ENCODE data around the gene SDK1.
"Not testable (repeated sequence)": the region's sequence is repeated elsewhere in the genome, so short reads cannot be mapped to it uniquely, and the experiment has no call there.

The SDK1 gene

GRCh38 chr7:3941706-3942105, 640.7 kb downstream of the SDK1 start:
- not testable (repeated sequence) for DNase-seq

- no peak for DNase-seq
Observed at GRCh38 chr7:3942276-3942675, 641.2 kb downstream of the SDK1 start.

DNA sequence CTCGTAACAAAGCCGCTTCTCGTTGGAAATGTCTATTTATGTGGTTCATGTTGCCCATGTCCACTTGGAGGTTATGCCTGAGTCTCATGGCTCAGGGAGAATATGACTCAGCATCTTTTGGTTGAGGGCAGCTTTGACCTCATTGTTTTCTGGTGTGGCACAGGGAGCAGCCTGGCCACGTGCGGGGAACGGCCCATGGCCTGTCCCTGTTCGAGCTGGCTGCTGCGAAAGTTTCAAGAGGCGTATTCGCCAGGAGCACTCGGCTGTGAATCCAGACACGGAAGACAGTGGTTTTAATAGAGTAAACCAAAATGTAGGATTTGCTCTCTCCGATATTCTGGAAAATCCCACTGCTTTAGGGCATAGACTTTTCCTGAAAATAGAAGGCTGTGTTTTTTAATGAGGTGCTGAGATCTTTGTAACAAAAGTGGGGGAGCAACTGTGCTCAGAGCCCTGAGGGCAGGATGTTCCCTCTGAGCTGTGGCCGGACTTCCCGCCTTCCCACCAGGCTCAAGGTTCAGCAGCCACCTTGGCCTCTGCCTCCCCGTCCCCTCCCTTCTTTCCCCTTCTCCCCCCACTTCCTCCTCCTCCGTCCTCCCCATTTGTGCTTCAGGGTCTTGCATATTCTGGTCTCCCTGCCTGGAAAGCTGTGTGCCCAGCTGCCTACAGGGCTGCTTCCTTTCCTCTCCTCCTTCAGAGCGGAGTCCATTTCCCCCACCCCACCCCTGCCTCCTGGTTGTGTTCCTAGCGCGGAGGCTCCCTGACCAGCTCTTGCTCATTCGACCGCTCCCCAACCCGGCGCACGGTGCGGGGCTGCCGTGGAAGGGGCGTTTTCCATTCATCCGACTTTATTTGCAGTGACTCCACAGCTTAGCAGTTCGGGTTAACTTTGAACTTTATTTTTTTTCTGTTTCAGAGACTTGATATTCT, 642.0 kb downstream of the SDK1 start:
- no peak for DNase-seq

DNA sequence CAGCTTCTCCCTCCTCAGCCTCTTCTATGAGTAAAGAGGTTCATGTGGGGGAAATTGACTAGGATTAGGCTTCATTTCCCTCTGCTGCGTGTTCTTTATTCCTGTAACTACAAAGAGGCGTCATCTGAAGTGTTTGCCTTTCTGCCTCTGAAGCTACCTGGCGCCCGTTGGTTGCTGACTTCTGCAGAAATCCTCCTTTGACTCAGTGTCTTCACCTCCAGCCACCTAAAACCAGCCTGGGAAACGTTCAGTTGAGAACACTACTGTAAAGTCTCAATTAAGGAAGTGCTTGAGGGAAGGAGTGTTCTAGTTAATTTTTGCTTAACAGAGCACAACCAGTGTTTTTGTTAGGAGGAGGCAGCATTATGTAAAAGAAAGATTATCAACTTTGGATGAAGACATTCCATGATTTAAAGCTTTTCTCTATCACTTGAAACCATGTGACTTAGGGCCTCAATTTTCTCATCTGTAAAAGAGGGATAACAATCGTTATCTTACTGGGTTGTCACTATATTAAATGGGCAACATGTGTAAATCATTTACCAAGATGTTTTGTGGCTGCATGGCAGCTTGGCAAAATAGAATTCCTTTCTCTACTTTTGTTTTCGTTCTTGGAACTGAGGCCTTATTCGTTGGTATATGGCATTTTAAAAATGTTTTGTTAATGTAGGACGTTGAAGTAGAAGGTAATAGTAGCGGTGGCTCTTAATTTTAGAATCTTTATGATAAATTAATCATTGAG, 642.9 kb downstream of the SDK1 start:
- DNase-seq, result no peak

- no peak for DNase-seq
Observed at GRCh38 chr7:3949242-3949640, 648.2 kb downstream of the SDK1 start.

GRCh38 chr7:3950249-3950648, 649.2 kb downstream of the SDK1 start:
- no peak for DNase-seq

GRCh38 chr7:3951316-3952055, 650.4 kb downstream of the SDK1 start:
- DNase-seq, result no peak

DNA sequence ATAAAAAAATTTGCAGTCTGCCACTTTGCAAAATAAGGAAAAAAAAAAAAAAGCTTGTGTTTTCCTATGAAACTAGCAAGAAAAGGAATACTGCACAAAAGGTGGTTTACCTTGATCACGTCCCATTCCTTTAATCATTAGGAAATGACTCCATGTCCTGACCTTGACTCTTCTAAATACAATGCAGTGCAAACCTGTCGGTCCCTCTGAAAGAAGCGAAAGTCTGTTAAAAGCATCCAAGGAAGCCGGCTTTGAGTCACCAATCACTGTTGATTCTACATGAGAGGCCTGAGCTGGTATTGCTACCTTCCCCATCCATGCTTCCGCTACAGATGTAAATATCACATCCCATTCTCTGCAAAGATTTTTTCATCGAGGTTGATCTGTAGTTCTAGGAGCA, 652.1 kb downstream of the SDK1 start:
- no peak for DNase-seq

DNA sequence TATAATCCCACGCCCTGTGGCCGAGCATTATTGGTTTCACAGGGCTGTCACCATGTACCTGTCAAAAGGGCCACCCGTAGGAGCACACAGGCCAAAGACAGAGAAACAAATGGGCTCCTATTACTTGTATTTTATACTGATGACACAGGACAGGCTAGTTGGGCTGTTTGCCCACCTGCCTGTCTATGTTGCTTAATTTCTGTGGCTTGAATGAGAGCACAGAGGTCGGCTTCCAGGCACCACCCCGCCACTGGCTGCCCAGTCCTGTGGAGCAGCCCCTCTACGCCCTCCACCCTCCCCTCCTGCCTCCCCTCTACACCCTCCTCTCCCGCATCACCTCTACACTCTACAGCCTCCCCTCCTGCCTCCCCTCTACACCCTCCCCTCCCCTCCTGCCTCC, 652.9 kb downstream of the SDK1 start:
- no peak for DNase-seq

- DNase-seq, result no peak
Observed at GRCh38 chr7:3955026-3955425, 654.0 kb downstream of the SDK1 start.

- DNase-seq, result no peak
Observed at GRCh38 chr7:3955751-3956696, 655.0 kb downstream of the SDK1 start.

DNA sequence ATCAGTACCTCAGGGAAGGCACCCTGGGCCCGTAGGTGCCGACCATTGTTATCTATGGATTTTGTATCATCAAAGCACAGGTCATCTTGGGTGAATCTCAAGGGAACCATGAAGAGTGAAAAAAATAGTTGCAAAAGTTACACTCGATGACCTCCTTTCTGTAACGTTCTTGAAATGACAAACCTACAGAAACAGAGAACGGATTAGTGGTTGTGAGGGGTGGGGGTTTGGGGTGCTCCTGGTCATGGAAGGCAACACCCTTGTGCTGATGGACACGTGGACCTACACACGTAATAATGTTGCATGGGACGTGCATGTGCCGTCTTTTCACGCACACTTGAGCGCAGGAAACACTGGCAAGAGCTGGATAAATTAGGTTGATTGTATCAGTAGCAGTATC, 655.9 kb downstream of the SDK1 start:
- no peak for DNase-seq

GRCh38 chr7:3957472-3958108, 656.5 kb downstream of the SDK1 start:
- DNase-seq, result no peak

- no peak for DNase-seq
Observed at GRCh38 chr7:3958109-3958483, 657.0 kb downstream of the SDK1 start.

DNA sequence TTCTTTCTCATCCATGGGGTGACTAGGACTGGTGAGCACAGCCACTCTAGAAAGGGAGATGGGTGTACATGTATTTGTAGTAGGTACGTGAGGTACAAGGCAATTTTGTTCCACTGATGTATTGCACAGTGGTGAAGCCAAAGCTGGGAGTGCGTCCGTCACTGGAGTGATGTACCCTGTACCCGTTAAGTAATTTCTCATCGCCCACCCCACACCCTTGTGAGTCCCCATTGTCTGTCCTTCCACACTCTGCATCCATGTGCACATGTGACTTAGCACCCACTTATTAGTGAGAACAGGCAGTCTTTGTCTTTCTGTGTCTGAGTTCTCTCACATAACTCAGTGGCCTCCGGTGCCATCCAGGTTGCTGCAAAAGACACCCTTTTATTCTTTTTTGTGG, 658.3 kb downstream of the SDK1 start:
- no peak for DNase-seq

DNA sequence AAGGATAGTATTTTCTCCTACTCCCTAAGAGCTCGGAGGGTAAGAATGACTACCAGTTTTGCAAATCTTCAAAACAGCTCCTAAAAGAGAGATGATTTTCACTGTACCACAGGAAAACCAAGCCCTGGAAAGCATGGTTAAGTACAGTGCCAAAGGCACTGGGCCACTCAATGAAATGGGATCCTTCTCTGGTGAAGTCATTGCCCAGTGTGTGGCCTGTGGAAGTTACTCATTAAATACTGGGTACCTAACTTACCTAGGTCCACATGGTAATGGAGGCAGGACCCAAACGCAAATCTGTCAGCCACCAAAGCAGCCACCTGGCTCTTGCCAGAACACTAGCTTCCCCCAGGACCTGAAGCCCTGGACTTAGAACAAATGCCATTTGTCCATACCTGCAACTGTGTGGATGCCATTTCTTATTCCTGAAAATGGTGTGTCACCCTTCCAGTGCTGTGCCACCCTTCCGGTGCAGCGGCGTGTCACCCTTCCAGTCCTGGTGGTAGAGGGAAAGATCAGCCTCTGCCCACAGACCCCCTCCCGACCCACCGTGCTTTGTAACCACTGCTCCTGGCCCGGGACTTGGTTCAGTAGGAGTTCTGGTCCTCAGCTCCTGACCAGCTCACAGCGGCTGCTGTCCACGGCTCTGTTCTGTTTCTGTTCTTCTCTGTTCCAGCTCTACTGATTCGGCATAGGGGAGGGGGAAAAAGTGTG, 659.2 kb downstream of the SDK1 start:
- no peak for DNase-seq

GRCh38 chr7:3960942-3961341, 659.9 kb downstream of the SDK1 start:
- DNase-seq, result no peak

GRCh38 chr7:3961857-3962503, 660.9 kb downstream of the SDK1 start:
- DNase-seq, result no peak

DNA sequence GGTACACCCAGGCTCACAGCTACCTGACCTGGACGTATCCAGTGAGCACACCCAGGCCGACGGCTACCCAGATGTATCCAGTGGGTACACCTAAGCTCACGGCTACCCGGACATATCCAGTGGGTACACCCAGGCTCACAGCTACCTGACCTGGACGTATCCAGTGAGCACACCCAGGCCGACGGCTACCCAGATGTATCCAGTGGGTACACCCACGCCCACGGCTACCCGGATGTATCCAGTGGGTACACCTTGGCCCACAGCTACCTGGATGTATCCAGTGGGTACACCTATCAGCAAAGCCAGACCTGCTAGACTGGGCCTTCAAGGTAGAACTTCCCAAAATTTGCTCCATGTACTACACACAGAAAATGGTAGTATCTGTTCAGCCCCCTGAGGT, 662.7 kb downstream of the SDK1 start:
- not testable (repeated sequence) for DNase-seq

DNA sequence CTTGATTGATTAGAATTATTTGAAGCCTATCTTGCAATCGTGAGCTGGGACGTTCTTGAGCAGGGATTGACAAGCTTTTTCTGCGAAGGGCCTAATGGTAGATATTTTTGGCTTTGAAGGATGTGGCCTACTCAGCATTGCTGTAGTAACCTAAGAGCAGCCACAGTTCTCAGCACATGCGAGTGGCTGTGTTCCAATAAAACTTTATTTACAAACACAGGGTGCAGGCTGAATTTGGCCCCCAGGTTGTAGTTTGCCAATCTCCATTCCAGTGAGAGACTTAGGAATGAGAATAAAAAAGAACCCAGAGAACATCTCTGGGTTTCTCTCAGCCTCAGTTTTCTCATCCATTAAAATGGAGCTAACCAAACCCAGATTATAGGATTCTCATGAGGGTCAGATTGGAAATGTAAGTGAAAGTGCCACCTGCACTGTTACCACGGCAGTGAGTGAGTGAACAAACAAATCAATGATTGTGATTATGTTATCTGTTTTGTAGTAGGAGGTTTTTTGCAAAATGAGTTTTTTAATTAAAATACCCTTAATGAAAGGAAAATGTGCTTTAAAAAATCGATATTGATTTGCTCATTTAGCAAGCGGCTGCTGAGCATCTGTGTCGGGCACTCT, 664.0 kb downstream of the SDK1 start:
- DNase-seq, result no peak
